HEK293 (cell line): ENCODE data around the gene STK24.

Source experiments
- KLF10 ChIP-seq: fragments of 450-650 bp; IDR thresholded peaks from 2 replicates; pipeline ENCODE4 v1.5.1; 2018; ENCODE audit warnings: missing biosample characterization, mild to moderate bottlenecking, missing genetic modification characterization
- MEIS1 ChIP-seq: sonication (generic); formaldehyde crosslinking; IDR thresholded peaks from 2 replicates; pipeline ENCODE4 v1.8.1; 2022; ENCODE audit warnings: missing genetic modification reagents, mild to moderate bottlenecking, borderline replicate concordance
- MYNN ChIP-seq: fragments of 450-650 bp; formaldehyde crosslinking; IDR thresholded peaks from 2 replicates; pipeline ENCODE4 v1.5.1; 2016; ENCODE audit warnings: missing biosample characterization, missing genetic modification characterization, borderline replicate concordance
- ZNF121 ChIP-seq: fragments of 450-650 bp; formaldehyde crosslinking; IDR thresholded peaks from 2 replicates; pipeline ENCODE4 v1.5.1; 2016; ENCODE audit warnings: missing biosample characterization, missing genetic modification characterization
- ZNF266 ChIP-seq: fragments of 450-650 bp; formaldehyde crosslinking; IDR thresholded peaks from 2 replicates; pipeline ENCODE4 v1.5.1; 2016; ENCODE audit warnings: missing biosample characterization, missing genetic modification characterization, low read depth
- ZNF302 ChIP-seq: fragments of 450-650 bp; formaldehyde crosslinking; IDR thresholded peaks from 2 replicates; pipeline ENCODE4 v1.5.1; 2016; ENCODE audit warnings: missing biosample characterization, missing genetic modification characterization, low read depth
- ZNF777 ChIP-seq: fragments of 450-650 bp; formaldehyde crosslinking; IDR thresholded peaks from 2 replicates; pipeline ENCODE4 v1.5.1; 2017; ENCODE audit warnings: missing biosample characterization, missing genetic modification characterization, borderline replicate concordance
- TF ChIP-seq, protein P1 (sequence below): fragments of 450-650 bp; formaldehyde crosslinking; IDR thresholded peaks from 2 replicates; pipeline ENCODE4 v1.5.1; 2016; ENCODE audit warnings: missing biosample characterization, missing genetic modification characterization

DNA sequence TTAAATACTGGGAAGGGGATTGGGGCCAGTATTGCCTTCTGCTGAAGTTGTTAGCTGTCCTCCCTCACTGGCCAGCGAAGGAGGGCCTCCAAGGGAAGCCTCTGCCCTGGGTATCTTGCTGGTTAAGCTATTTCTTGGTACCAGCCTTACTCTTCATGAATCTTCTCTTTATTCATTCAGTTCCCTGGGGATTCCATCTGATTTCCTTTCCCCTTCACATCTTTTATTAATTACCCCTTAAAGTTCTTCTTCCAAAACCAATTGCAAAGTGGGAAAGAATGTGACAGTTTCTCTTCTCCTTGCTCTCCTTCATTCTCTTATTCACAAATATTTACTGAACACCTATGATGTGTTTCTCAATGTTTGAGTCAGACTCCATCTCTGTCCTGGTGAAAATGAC is 36.7 kb upstream of the STK24 start:
- no peak for TF ChIP-seq ZNF777 (tag by site-specific recombination)
- TF ChIP-seq ZNF302 (tag by site-specific recombination) = no peak
- no peak for TF ChIP-seq ZNF121 (tag by site-specific recombination)
- TF ChIP-seq MYNN (tag by site-specific recombination) = no peak
- TF ChIP-seq, protein P1, sequence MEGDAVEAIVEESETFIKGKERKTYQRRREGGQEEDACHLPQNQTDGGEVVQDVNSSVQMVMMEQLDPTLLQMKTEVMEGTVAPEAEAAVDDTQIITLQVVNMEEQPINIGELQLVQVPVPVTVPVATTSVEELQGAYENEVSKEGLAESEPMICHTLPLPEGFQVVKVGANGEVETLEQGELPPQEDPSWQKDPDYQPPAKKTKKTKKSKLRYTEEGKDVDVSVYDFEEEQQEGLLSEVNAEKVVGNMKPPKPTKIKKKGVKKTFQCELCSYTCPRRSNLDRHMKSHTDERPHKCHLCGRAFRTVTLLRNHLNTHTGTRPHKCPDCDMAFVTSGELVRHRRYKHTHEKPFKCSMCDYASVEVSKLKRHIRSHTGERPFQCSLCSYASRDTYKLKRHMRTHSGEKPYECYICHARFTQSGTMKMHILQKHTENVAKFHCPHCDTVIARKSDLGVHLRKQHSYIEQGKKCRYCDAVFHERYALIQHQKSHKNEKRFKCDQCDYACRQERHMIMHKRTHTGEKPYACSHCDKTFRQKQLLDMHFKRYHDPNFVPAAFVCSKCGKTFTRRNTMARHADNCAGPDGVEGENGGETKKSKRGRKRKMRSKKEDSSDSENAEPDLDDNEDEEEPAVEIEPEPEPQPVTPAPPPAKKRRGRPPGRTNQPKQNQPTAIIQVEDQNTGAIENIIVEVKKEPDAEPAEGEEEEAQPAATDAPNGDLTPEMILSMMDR (tag by site-specific recombination) = no peak
- no peak for TF ChIP-seq MEIS1
- TF ChIP-seq KLF10 = no peak
- no peak for TF ChIP-seq ZNF266
